Fibroblast of lung (primary cell): ENCODE data around the gene AMFR. TPM values are rescaled to one million over a fixed set of nuclear protein-coding genes. Genes with fewer than 3 reads are reported as not detected.

Experiments used
- DNase-seq, 2 donors: peaks; one replicate each; pipeline versions ENCODE4 v3.0.0 to v3.0.0-alpha.2; 2010; ENCODE audit warnings: low read depth in 2 of 2
- H2AFZ ChIP-seq: 2 replicates; pipeline ENCODE4 v1.5.1; 2012; ENCODE audit warnings: low read length, control low read depth, inconsistent platforms
- H3K27ac ChIP-seq: 2 replicates; pipeline ENCODE4 v1.5.1; 2011; ENCODE audit warnings: low read length, control low read depth; ENCODE audit not compliant: insufficient read depth
- H3K27me3 ChIP-seq: 2 replicates; pipeline ENCODE4 v1.5.1; 2011; ENCODE audit warnings: mild to moderate bottlenecking, low read length; ENCODE audit not compliant: control insufficient read depth, insufficient read depth
- H3K36me3 ChIP-seq: 2 replicates; pipeline ENCODE4 v1.5.1; 2011; ENCODE audit warnings: low read length; ENCODE audit not compliant: control insufficient read depth, insufficient read depth
- H3K4me1 ChIP-seq: 2 replicates; pipeline ENCODE4 v1.5.1; 2011; ENCODE audit warnings: low read length; ENCODE audit not compliant: control insufficient read depth, insufficient read depth; ENCODE audit errors: extremely low read depth
- H3K4me2 ChIP-seq: 2 replicates; pipeline ENCODE4 v1.5.1; 2011; ENCODE audit warnings: low read length, control low read depth; ENCODE audit not compliant: insufficient read depth; ENCODE audit errors: extremely low read depth
- H3K4me3 ChIP-seq, 4 experiments: fragments of 200-600 bp in 1 of 4; sonication (generic) in 1 of 4; replicated peaks in 1 of 4; 2 replicates each; pipeline ENCODE4 v1.5.1; 2011 to 2016; ENCODE audit warnings: low read length in 4 of 4, low read depth in 3 of 4, mild to moderate bottlenecking in 3 of 4, control low read depth in 2 of 4, inconsistent platforms in 1 of 4, mixed read lengths in 1 of 4; ENCODE audit not compliant: insufficient read depth in 1 of 4; ENCODE audit errors: control extremely low read depth in 1 of 4
- H3K79me2 ChIP-seq: 2 replicates; pipeline ENCODE4 v1.5.1; 2012; ENCODE audit warnings: mild to moderate bottlenecking, low read length, inconsistent platforms; ENCODE audit not compliant: control insufficient read depth, insufficient read depth
- H3K9ac ChIP-seq: 2 replicates; pipeline ENCODE4 v1.5.1; 2011; ENCODE audit warnings: mild to moderate bottlenecking, low read length, control low read depth; ENCODE audit not compliant: insufficient read depth
- H3K9me3 ChIP-seq: 2 replicates; pipeline ENCODE4 v1.5.1; 2012; ENCODE audit warnings: low read depth, low read length; ENCODE audit not compliant: control insufficient read depth, insufficient read depth
- H4K20me1 ChIP-seq: 2 replicates; pipeline ENCODE4 v1.5.1; 2011; ENCODE audit warnings: low read length; ENCODE audit not compliant: control insufficient read depth, insufficient read depth; ENCODE audit errors: extremely low read depth
- EZH2 ChIP-seq: IDR thresholded peaks from 2 replicates; pipeline ENCODE4 v1.5.1; 2012; ENCODE audit warnings: low read length, control low read depth, mild to moderate bottlenecking; ENCODE audit errors: missing control alignments
- polyA minus RNA-seq: library from RNA; depleted of rRNA, polyadenylated mRNA; stranded (reverse); fragments of >200 nt; gene quantifications from 2 replicates; pipeline ENCODE4 v1.2.3, GENCODE V29; 2011; ENCODE audit warnings: low replicate concordance
- polyA plus RNA-seq, 2 donors: library from polyadenylated mRNA; depleted of rRNA in 1 of 2; stranded (reverse) in 1 of 2; unstranded in 1 of 2; fragments of >200 nt; gene quantifications; 2 replicates each; pipeline ENCODE4 v1.2.1, GENCODE V29; 2011 to 2012; ENCODE audit warnings: missing spikeins in 1 of 2
- total RNA-seq: library from RNA; depleted of rRNA; stranded (reverse); fragments of >200 nt; gene quantifications from 2 replicates; pipeline ENCODE4 v1.2.1, GENCODE V29; 2014
- TF ChIP-seq, protein P1 (sequence below), 2 donors: IDR thresholded peaks in 1 of 2; conservative IDR thresholded peaks in 1 of 2; 1 replicate in 1 of 2; 2 replicates in 1 of 2; pipeline ENCODE4 v1.5.1; 2011 to 2012; ENCODE audit warnings: low read length in 2 of 2, control low read depth in 1 of 2, inconsistent platforms in 1 of 2, low read depth in 1 of 2, mild to moderate bottlenecking in 1 of 2

The AMFR gene
- total RNA-seq = 350 and 413 TPM in 2 replicates
- 75.9 and 76.1 TPM in 2 replicates for polyA plus RNA-seq
- 74.2 and 82.1 TPM in 2 replicates for polyA plus RNA-seq (2012)
- polyA minus RNA-seq = 873 and 979 TPM in 2 replicates

DNA sequence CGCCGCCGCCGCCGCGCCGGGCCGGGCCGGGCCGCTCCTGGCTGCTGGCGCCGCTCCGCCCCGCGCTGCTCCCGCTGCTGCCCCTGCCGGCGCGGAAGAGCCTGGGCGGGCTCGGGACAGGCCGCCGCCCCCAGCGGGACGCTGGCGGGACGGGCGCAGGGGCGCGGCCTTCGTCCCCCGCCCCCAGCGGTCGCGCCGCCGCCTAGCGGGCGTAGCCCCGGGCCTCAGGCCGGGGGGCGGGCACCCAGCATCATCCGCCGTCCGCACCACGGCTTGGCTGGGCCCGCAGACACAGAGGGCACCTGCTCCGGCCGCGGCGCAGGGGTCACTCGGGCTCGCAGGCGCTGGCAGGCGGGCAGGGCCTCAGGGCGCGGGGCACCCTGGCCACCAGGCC lies at the start of gene AMFR:
Gene AMFR (minus strand): TSS at position 107 of the 394 bp plus-strand sequence. CDS start 218 bp downstream, outside the sequence.
- TF ChIP-seq, protein P1, sequence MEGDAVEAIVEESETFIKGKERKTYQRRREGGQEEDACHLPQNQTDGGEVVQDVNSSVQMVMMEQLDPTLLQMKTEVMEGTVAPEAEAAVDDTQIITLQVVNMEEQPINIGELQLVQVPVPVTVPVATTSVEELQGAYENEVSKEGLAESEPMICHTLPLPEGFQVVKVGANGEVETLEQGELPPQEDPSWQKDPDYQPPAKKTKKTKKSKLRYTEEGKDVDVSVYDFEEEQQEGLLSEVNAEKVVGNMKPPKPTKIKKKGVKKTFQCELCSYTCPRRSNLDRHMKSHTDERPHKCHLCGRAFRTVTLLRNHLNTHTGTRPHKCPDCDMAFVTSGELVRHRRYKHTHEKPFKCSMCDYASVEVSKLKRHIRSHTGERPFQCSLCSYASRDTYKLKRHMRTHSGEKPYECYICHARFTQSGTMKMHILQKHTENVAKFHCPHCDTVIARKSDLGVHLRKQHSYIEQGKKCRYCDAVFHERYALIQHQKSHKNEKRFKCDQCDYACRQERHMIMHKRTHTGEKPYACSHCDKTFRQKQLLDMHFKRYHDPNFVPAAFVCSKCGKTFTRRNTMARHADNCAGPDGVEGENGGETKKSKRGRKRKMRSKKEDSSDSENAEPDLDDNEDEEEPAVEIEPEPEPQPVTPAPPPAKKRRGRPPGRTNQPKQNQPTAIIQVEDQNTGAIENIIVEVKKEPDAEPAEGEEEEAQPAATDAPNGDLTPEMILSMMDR (conservative IDR thresholded peaks at IDR 0.05 in 1 of 2, IDR thresholded peaks at IDR 0.05 in 1 of 2; ENCODE audit: low read depth in 1 of 2, low read length in 2 of 2) = peak; percentile 1 to 32
- TF ChIP-seq EZH2 = no peak
- H3K4me1 ChIP-seq = peaks cover 3% of the 10 kb centered on the region
- H3K9me3 ChIP-seq = no peaks in the 10 kb centered on the region
- peak; percentile 79 to 80 for DNase-seq
- H2AFZ ChIP-seq = peak within 1 kb of the TSS; percentile 34
- H3K4me2 ChIP-seq = peak within 1 kb of the TSS; percentile 80
- H3K27me3 ChIP-seq = no peaks in the 10 kb centered on the region
- no peaks in the 10 kb centered on the region for H4K20me1 ChIP-seq
- peak within 1 kb of the TSS; percentile 58 for H3K27ac ChIP-seq
- H3K79me2 ChIP-seq = peaks cover 43% of the 10 kb centered on the region
- H3K4me3 ChIP-seq = peak within 1 kb of the TSS; percentile 78 to 89 (median 80)
- peak within 1 kb of the TSS; percentile 88 for H3K9ac ChIP-seq
- no peaks in the 10 kb centered on the region for H3K36me3 ChIP-seq

DNA sequence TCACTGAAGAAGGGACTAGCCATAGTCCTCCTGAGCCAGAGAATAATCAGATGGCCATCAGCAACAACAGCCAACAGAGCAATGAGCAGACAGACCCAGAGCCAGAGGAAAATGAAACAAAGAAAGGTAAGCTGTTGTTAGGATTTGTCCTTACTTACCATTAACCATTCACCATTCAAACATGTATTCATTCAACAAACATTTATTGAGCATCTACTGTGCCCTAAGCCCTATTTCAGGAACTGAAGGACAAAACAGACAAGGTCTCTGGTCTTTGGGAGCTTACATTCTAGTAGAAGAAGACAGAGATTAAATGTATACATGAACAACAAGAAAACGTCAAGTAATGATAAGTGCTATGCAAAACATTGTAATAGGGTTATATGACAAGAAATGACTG lies 45.3 kb upstream of the AMFR start:
- H3K9me3 ChIP-seq = no peaks in the 10 kb centered on the region
- no peak overlapping the region for H3K4me2 ChIP-seq
- H3K4me3 ChIP-seq = no peak overlapping the region
- H2AFZ ChIP-seq = no peak overlapping the region
- H3K36me3 ChIP-seq = peaks cover 21% of the 10 kb centered on the region
- no peak for DNase-seq
- H3K9ac ChIP-seq = no peak overlapping the region
- H3K27me3 ChIP-seq = no peaks in the 10 kb centered on the region
- H3K79me2 ChIP-seq = no peaks in the 10 kb centered on the region
- TF ChIP-seq, protein P1 (conservative IDR thresholded peaks at IDR 0.05 in 1 of 2, IDR thresholded peaks at IDR 0.05 in 1 of 2; ENCODE audit: low read depth in 1 of 2, low read length in 2 of 2) = no peak
- no peak for TF ChIP-seq EZH2
- H3K4me1 ChIP-seq = no peaks in the 10 kb centered on the region
- H3K27ac ChIP-seq = no peak overlapping the region
- H4K20me1 ChIP-seq = no peaks in the 10 kb centered on the region

DNA sequence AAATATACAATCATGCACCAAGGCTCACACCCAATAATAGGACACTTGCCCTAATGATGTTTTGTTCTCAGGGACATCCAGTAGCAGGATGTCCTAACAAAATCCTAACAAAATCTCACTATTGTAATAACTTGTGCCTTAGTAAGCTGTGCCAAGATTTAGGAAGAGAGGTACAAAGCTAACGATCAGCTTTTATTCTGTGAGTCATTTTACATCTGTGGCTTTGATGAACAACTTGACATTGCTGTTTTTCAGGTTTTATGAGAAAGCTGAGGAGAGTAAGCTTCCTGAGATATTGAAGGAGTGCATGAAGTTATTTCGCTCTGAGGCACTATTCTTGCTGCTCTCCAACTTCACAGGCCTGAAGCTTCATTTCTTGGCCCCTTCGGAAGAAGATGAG lies 44.9 kb upstream of the AMFR start:
- Histone ChIP-seq H3K79me2 (no peaks in the 10 kb centered on the region), H3K4me2 (no peak overlapping the region), H4K20me1 (no peaks in the 10 kb centered on the region), H3K27ac (no peak overlapping the region), H3K9me3 (no peaks in the 10 kb centered on the region), H2AFZ (no peak overlapping the region), H3K4me3 (no peak overlapping the region), H3K36me3 (peaks cover 20% of the 10 kb centered on the region), H3K4me1 (no peaks in the 10 kb centered on the region), H3K9ac (no peak overlapping the region), H3K27me3 (no peaks in the 10 kb centered on the region)
- DNase-seq = no peak
- TF ChIP-seq, protein P1 (conservative IDR thresholded peaks at IDR 0.05 in 1 of 2, IDR thresholded peaks at IDR 0.05 in 1 of 2; ENCODE audit: low read depth in 1 of 2, low read length in 2 of 2) = no peak
- TF ChIP-seq EZH2 = no peak
